A549 (cell line): ENCODE measurements around the gene NR2E1. TPM values are rescaled to one million over a fixed set of nuclear protein-coding genes. Genes with fewer than 3 reads are reported as not detected.
A peak's percentile ranks its signal among the peaks of the same experiment; 100 is the strongest.

Source experiments
- ATAC-seq, 2 experiments: fragments of 200-7000 bp in 1 of 2; fragments of >200 bp in 1 of 2; cut with Nextera tagmentation in 1 of 2; cut with Tn5 transposase in 1 of 2; 3 replicates each; pipeline versions ENCODE4 v1.8.0 to v1.9.1; 2018 to 2020; ENCODE audit warnings: mild to moderate bottlenecking in 1 of 2, moderate library complexity in 1 of 2
- CTCF ChIA-PET: fragments of 300-600 bp; sonication (Branson Sonifier 250); formaldehyde crosslinking; extraction: SDS; loops from one replicate; lab custom pipeline; 2021; ENCODE audit warnings: antibody characterized with exemption, inconsistent platforms; lab: Yijun Ruan, JAX
- POLR2A ChIA-PET: fragments of 350-600 bp; formaldehyde crosslinking; extraction: SDS; loops from one replicate; lab custom pipeline; 2021; ENCODE audit warnings: antibody characterized with exemption, inconsistent platforms; lab: Yijun Ruan, JAX
- DNase-seq, 2 experiments: peaks; one replicate each; pipeline versions ENCODE4 v3.0.0 to v3.0.0-alpha.2; 2011 to 2016; ENCODE audit warnings: low read depth in 1 of 2, low spot score in 1 of 2
- FAIRE-seq: peaks from 2 replicates; lab custom pipeline; 2011; peaks lifted over from hg19 to GRCh38; lab: Jason Lieb, UNC
- H3K27ac ChIP-seq, 2 experiments: fragments of >200 bp; sonication (Bioruptor Twin); formaldehyde crosslinking; 3 replicates each; pipeline ENCODE4 v1.5.1; 2016 to 2017
- H3K4me1 ChIP-seq: fragments of >200 bp; sonication (Bioruptor Twin); formaldehyde crosslinking; 3 replicates; pipeline ENCODE4 v1.6.1; 2016
- H3K4me2 ChIP-seq: fragments of >200 bp; sonication (Bioruptor Twin); formaldehyde crosslinking; 3 replicates; pipeline ENCODE4 v1.6.1; 2016
- H3K4me3 ChIP-seq: fragments of >200 bp; sonication (Bioruptor Twin); formaldehyde crosslinking; 3 replicates; pipeline ENCODE4 v1.5.1; 2016
- H3K9me3 ChIP-seq: fragments of >200 bp; sonication (Bioruptor Twin); formaldehyde crosslinking; 3 replicates; pipeline ENCODE4 v1.6.1; 2016
- BHLHE40 ChIP-seq: IDR thresholded peaks from 2 replicates; pipeline ENCODE4 v1.6.1; 2012; ENCODE audit warnings: low read depth, low read length, inconsistent platforms
- CBX8 ChIP-seq: fragments of 200-600 bp; sonication (generic); IDR thresholded peaks from 2 replicates; pipeline ENCODE4 v1.6.1; 2016
- CHD2 ChIP-seq: fragments of 150-350 bp; IDR thresholded peaks from 2 replicates; pipeline ENCODE4 v1.6.1; 2014; ENCODE audit warnings: low read length; ENCODE audit not compliant: partially characterized antibody
- EHF ChIP-seq: fragments of 250-450 bp; sonication (Bioruptor Pico); IDR thresholded peaks from 2 replicates; pipeline ENCODE4 v1.5.0; 2020; ENCODE audit warnings: mild to moderate bottlenecking
- EHMT2 ChIP-seq: fragments of 200-600 bp; sonication (generic); IDR thresholded peaks from 2 replicates; pipeline ENCODE4 v1.6.1; 2016; ENCODE audit warnings: antibody characterized with exemption, low read depth, mild to moderate bottlenecking, moderate library complexity
- FOSL2 ChIP-seq, 2 experiments: fragments of 450-650 bp in 1 of 2; fragments of >200 bp in 1 of 2; sonication (Bioruptor Twin) in 1 of 2; formaldehyde crosslinking; IDR thresholded peaks; 2 replicates each; pipeline versions ENCODE4 v1.5.0 to v1.6.1; 2016 to 2020; ENCODE audit warnings: mild to moderate bottlenecking in 1 of 2, moderate library complexity in 1 of 2
- FOXS1 ChIP-seq: fragments of 250-450 bp; sonication (Bioruptor Pico); IDR thresholded peaks from 2 replicates; pipeline ENCODE4 v1.5.0; 2020; ENCODE audit warnings: mild to moderate bottlenecking, moderate library complexity
- HEYL ChIP-seq: fragments of 250-450 bp; sonication (Bioruptor Pico); IDR thresholded peaks from 2 replicates; pipeline ENCODE4 v1.8.0; 2021; ENCODE audit warnings: mild to moderate bottlenecking, moderate library complexity
- HOXA7 ChIP-seq: fragments of 250-450 bp; sonication (Bioruptor Pico); IDR thresholded peaks from 2 replicates; pipeline ENCODE4 v1.5.0; 2020; ENCODE audit warnings: mild to moderate bottlenecking, moderate library complexity
- HOXB13 ChIP-seq: fragments of 250-450 bp; sonication (Bioruptor Pico); IDR thresholded peaks from 2 replicates; pipeline ENCODE4 v1.5.0; 2020; ENCODE audit warnings: low read depth, mild to moderate bottlenecking, moderate library complexity
- JUN ChIP-seq, 2 experiments: fragments of >200 bp; sonication (Bioruptor Twin); formaldehyde crosslinking; IDR thresholded peaks; 2 replicates in 1 of 2; 3 replicates in 1 of 2; pipeline ENCODE4 v1.6.1; 2016 to 2017
- MAFK ChIP-seq: fragments of 450-650 bp; IDR thresholded peaks from 2 replicates; pipeline ENCODE4 v1.6.1; 2014; ENCODE audit not compliant: partially characterized antibody
- NFE2L2 ChIP-seq: fragments of 150-350 bp; conservative IDR thresholded peaks from 2 replicates; pipeline ENCODE4 v1.6.1; 2014; ENCODE audit warnings: low read length
- NPAS2 ChIP-seq: fragments of 250-450 bp; sonication (Bioruptor Pico); IDR thresholded peaks from 2 replicates; pipeline ENCODE4 v1.8.0; 2022; ENCODE audit warnings: mild to moderate bottlenecking, moderate library complexity, borderline replicate concordance
- NR3C1 ChIP-seq: fragments of >200 bp; sonication (Bioruptor Twin); formaldehyde crosslinking; IDR thresholded peaks from 3 replicates; pipeline ENCODE4 v1.6.1; 2017
- POLR2AphosphoS2 ChIP-seq: conservative IDR thresholded peaks from 2 replicates; pipeline ENCODE4 v1.6.1; 2012; ENCODE audit warnings: low read length, improper control_type of control experiment, inconsistent platforms
- RAD21 ChIP-seq, 2 experiments: fragments of >200 bp in 1 of 2; sonication (Bioruptor Twin) in 1 of 2; formaldehyde crosslinking in 1 of 2; IDR thresholded peaks in 1 of 2; conservative IDR thresholded peaks in 1 of 2; 2 replicates in 1 of 2; 3 replicates in 1 of 2; pipeline ENCODE4 v1.6.1; 2012 to 2018; ENCODE audit warnings: inconsistent platforms in 1 of 2
- RARB ChIP-seq: fragments of 250-450 bp; sonication (Bioruptor Pico); IDR thresholded peaks from 2 replicates; pipeline ENCODE4 v1.8.0; 2021; ENCODE audit warnings: mild to moderate bottlenecking, moderate library complexity
- SREBF2 ChIP-seq: fragments of 450-650 bp; IDR thresholded peaks from 2 replicates; pipeline ENCODE4 v1.6.1; 2014; ENCODE audit warnings: mild to moderate bottlenecking, moderate library complexity
- ZFP36 ChIP-seq: fragments of 450-650 bp; IDR thresholded peaks from 2 replicates; pipeline ENCODE4 v1.6.1; 2014; ENCODE audit warnings: borderline replicate concordance; ENCODE audit not compliant: partially characterized antibody
- WGBS: methylation state at CpG from one replicate; pipeline ENCODE4 v1.1.6; 2017; ENCODE audit errors: missing lambda C conversion rate; 5-methylcytosine and 5-hydroxymethylcytosine counted together
- polyA plus RNA-seq, 4 experiments: library from polyadenylated mRNA; depleted of rRNA in 3 of 4; stranded (reverse); fragments of >200 nt; fragmentation: RNase III in 1 of 4; extraction: RNeasy Plus Mini Kit Qiagen cat#74134 plus additional on column Dnase treatment in 1 of 4; gene quantifications; 2 replicates in 3 of 4; 3 replicates in 1 of 4; pipeline ENCODE4 v1.2.3, GENCODE V29; 2011 to 2017
- TF ChIP-seq, protein P1 (sequence below): fragments of 150-350 bp; IDR thresholded peaks from 2 replicates; pipeline ENCODE4 v1.6.1; 2014; ENCODE audit warnings: low read depth, mild to moderate bottlenecking, low read length
- TF ChIP-seq, protein P2 (sequence below): fragments of 250-450 bp; sonication (Bioruptor Pico); IDR thresholded peaks from 2 replicates; pipeline ENCODE4 v1.5.0; 2021; ENCODE audit warnings: mild to moderate bottlenecking, moderate library complexity, borderline replicate concordance
- TF ChIP-seq, protein P3 (sequence below): IDR thresholded peaks from 2 replicates; pipeline ENCODE4 v1.6.1; 2012
- TF ChIP-seq, protein P4 (sequence below): fragments of >200 bp; sonication (Bioruptor Twin); formaldehyde crosslinking; IDR thresholded peaks from 2 replicates; pipeline ENCODE4 v1.6.1; 2016

NR2E1 gene
- polyA plus RNA-seq, 2 of the 4 experiments (the other 2 are of a cell fraction) = 0.03 TPM; not detected in 1

DNA sequence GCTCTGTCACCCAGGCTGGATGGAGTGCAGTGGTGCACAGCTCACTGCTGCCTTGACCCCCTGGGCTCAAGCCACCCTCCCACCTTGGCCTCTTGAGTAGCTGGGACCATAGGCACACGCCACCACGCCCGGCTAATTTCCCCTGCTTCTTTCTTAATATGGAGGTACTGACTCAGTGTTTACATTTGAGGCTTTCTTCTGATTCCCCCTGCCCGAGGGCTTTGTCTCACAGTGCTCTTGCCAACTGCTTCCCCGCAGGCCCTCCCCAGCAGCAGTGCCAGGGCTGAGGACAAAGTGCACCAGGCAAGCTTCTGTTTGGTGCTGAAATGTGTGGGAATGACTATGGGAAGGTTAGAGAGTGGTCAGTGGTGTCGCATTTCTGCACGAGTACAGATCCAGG, 34.8 kb downstream of the NR2E1 start:
- Histone ChIP-seq H3K4me3 (no peak overlapping the region), H3K4me2 (peak overlapping the region; percentile 51), H3K4me1 (peaks cover 17% of the 10 kb centered on the region), H3K9me3 (no peaks in the 10 kb centered on the region), H3K27ac (peak overlapping the region in 1 of 2 experiments; percentile 52; a peak in 3 of 6 replicates)
- ATAC-seq = peak; percentile 88 to 94
- TF ChIP-seq NFE2L2 (no peak), ZFP36 (no peak), MAFK (no peak), CHD2 (no peak), RAD21 (conservative IDR thresholded peaks at IDR 0.05 in 1 of 2, IDR thresholded peaks at IDR 0.05 in 1 of 2) (no peak), FOSL2 (IDR thresholded peaks at IDR 0.05) (no peak), FOSL2 (CRISPR knock-in tag; IDR thresholded peaks at IDR 0.05) (peak; percentile 52; the same call in 1 of the 2 replicates), JUN (IDR thresholded peaks at IDR 0.05) (0 out of 5 replicates have a peak, but pooled peaks of 1 of the 2 experiments have one; percentile 25)
- TF ChIP-seq, protein P1, sequence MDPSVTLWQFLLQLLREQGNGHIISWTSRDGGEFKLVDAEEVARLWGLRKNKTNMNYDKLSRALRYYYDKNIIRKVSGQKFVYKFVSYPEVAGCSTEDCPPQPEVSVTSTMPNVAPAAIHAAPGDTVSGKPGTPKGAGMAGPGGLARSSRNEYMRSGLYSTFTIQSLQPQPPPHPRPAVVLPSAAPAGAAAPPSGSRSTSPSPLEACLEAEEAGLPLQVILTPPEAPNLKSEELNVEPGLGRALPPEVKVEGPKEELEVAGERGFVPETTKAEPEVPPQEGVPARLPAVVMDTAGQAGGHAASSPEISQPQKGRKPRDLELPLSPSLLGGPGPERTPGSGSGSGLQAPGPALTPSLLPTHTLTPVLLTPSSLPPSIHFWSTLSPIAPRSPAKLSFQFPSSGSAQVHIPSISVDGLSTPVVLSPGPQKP = no peak
- TF ChIP-seq, protein P2, sequence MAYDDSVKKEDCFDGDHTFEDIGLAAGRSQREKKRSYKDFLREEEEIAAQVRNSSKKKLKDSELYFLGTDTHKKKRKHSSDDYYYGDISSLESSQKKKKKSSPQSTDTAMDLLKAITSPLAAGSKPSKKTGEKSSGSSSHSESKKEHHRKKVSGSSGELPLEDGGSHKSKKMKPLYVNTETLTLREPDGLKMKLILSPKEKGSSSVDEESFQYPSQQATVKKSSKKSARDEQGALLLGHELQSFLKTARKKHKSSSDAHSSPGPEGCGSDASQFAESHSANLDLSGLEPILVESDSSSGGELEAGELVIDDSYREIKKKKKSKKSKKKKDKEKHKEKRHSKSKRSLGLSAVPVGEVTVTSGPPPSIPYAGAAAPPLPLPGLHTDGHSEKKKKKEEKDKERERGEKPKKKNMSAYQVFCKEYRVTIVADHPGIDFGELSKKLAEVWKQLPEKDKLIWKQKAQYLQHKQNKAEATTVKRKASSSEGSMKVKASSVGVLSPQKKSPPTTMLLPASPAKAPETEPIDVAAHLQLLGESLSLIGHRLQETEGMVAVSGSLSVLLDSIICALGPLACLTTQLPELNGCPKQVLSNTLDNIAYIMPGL = no peak
- CTCF ChIA-PET = no interaction called here
- 5% methylated on average over 7 of the region's 7 CpGs for WGBS
- POLR2A ChIA-PET = no interaction called here
- FAIRE-seq = no peak
- DNase-seq = peak; percentile 26 to 78

DNA sequence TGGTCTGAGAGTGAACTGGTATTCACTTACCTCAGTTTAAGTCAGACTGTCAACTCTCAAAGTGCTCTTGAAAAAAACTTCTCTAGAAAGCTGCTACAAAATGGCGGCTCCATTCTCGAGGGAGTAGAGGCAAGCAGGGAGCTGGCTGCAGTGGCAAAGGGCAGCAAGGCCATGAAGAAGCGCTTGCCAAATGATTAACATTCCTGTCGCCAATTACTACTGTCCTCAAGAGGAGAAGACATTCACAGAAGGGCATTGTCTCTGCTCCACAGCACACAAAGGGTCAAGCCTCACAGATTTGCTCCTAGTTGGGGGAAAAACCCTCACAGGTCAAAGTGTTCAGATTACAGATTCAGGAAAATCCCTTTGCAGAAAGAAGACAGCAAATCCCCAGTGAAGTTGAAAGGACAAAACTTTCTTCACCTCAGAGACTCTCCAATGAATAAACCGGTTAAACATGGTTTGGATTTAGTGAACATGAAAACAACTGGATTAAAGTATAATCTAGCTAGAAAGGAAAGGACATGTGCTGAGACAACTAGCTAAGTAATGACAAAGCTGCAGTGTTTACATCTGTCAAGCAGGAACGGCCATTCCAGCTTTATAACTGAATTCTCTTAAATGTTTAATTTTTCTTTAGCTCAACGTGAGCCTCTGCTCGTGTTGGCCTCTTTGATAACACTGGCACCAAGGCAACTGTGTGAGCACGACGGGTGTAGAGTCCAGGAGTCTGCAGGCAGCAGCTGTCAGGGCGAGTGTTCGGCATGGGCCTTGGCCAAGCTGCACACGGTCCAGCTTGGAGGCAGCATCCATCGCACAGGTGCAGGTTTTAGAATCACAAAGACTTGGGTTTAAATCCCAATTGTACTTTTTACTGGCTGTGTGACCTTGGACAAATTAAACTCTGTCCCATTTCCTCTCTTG, 37.6 kb downstream of the NR2E1 start:
- POLR2A ChIA-PET = no interaction called here
- TF ChIP-seq RAD21 (conservative IDR thresholded peaks at IDR 0.05 in 1 of 2, IDR thresholded peaks at IDR 0.05 in 1 of 2) (no peak), SREBF2 (no peak), EHF (CRISPR knock-in tag) (no peak), NR3C1 (no peak), BHLHE40 (no peak), POLR2AphosphoS2 (no peak), HOXB13 (CRISPR knock-in tag) (no peak), RARB (CRISPR knock-in tag) (no peak), FOXS1 (CRISPR knock-in tag) (no peak), CBX8 (no peak), HEYL (CRISPR knock-in tag) (no peak), HOXA7 (no peak), NPAS2 (CRISPR knock-in tag) (no peak), EHMT2 (no peak)
- TF ChIP-seq, protein P3, sequence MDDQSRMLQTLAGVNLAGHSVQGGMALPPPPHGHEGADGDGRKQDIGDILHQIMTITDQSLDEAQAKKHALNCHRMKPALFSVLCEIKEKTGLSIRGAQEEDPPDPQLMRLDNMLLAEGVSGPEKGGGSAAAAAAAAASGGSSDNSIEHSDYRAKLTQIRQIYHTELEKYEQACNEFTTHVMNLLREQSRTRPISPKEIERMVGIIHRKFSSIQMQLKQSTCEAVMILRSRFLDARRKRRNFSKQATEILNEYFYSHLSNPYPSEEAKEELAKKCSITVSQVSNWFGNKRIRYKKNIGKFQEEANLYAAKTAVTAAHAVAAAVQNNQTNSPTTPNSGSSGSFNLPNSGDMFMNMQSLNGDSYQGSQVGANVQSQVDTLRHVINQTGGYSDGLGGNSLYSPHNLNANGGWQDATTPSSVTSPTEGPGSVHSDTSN = no peak
- TF ChIP-seq, protein P4, sequence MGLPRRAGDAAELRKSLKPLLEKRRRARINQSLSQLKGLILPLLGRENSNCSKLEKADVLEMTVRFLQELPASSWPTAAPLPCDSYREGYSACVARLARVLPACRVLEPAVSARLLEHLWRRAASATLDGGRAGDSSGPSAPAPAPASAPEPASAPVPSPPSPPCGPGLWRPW = no peak
- TF ChIP-seq, all 56 proteins: peak for 0
- Histone ChIP-seq H3K4me2 (no peak overlapping the region), H3K4me3 (no peak overlapping the region), H3K9me3 (no peaks in the 10 kb centered on the region), H3K4me1 (peaks cover 17% of the 10 kb centered on the region), H3K27ac (no peak overlapping the region)
- CTCF ChIA-PET = no interaction called here
- 85% methylated on average over 12 of the region's 14 CpGs for WGBS
- DNase-seq (no peak), FAIRE-seq (no peak), ATAC-seq (no peak)
